ENCODE results near the gene AHCYL1. TPM values are rescaled to one million over a fixed set of nuclear protein-coding genes. Genes with fewer than 3 reads are reported as not detected.
A peak's percentile ranks its signal among the peaks of the same experiment; 100 is the strongest.

Gene AHCYL1
- total RNA-seq, 2 donors from 2014 or later = 78.9 to 96.0 TPM

GRCh38 chr1:110070671-110071242 lies 86.2 kb downstream of the AHCYL1 start, which contains the start of gene ALX3:
Gene ALX3, minus strand, starts transcription at chr1:110070672. Its CDS starts 60 bp downstream, at chr1:110070612.
- H3K27me3 Mint-ChIP-seq (ENCODE audit: insufficient read depth) = peaks cover 93% of the 10 kb centered on the region
- H3K27me3 ChIP-seq (ENCODE audit: control insufficient read depth, insufficient read depth, low read length, poor library complexity, severe bottlenecking) = peaks cover 98% of the 10 kb centered on the region
- H3K9me3 ChIP-seq (ENCODE audit: control insufficient read depth, low read length) = no peaks in the 10 kb centered on the region
- H3K9me3 Mint-ChIP-seq = no peaks in the 10 kb centered on the region
- TF ChIP-seq CTCF (conservative IDR thresholded peaks at IDR 0.05) = no peak
- no peak within 1 kb of the TSS for H3K27ac ChIP-seq (ENCODE audit: low read depth, low read length)
- 9 to 14% methylated on average over 2 to 27 of the region's 27 CpGs for WGBS, 2 experiments (ENCODE audit: insufficient coverage in 1 of 2, insufficient read length in 1 of 2)
- H3K36me3 Mint-ChIP-seq (ENCODE audit: low read depth) = no peaks in the 10 kb centered on the region
- H3K4me3 ChIP-seq (ENCODE audit: low read length) = no peak within 1 kb of the TSS
- no peak within 1 kb of the TSS for H3K9ac ChIP-seq (ENCODE audit: extremely low read depth, low read length, poor library complexity, severe bottlenecking)
- peak within 1 kb of the TSS; percentile 47 for H3K4me3 Mint-ChIP-seq
- no peak within 1 kb of the TSS for H3K27ac Mint-ChIP-seq
- peak; percentile 72 for DNase-seq
- H3K36me3 ChIP-seq (ENCODE audit: control insufficient read depth, insufficient read depth, low read length) = no peaks in the 10 kb centered on the region
- H3K4me1 Mint-ChIP-seq = peaks cover 9% of the 10 kb centered on the region
- no peaks in the 10 kb centered on the region for H3K4me1 ChIP-seq (ENCODE audit: control insufficient read depth, insufficient read depth, low read length)

Other genes starting within 250 kb of the AHCYL1 start
- gene GSTM3, start 243.7 kb upstream of the AHCYL1 start, total RNA-seq = 10 to 100 TPM in 1 of 2 donors, 1 to 10 TPM in 1; 5.5 to 10.3 TPM
- gene EPS8L3, start 220.8 kb upstream of the AHCYL1 start, total RNA-seq = not detected
- gene CSF1, start 73.9 kb upstream of the AHCYL1 start, total RNA-seq = 1 to 10 TPM; 1.0 to 2.1 TPM
- 10 to 100 TPM; 64.9 to 66.1 TPM for gene STRIP1, start 49.9 kb downstream of the AHCYL1 start, total RNA-seq
- not detected for gene ALX3, start 85.9 kb downstream of the AHCYL1 start, total RNA-seq
- gene UBL4B, start 127.7 kb downstream of the AHCYL1 start, total RNA-seq = not detected
- gene SLC6A17, start 165.7 kb downstream of the AHCYL1 start, total RNA-seq = under 1 TPM in 1 of 2 donors, not detected in 1; 0.07 TPM
- 10 to 100 TPM in 1 of 2 donors, 1 to 10 TPM in 1; 7.6 to 10.2 TPM for gene KCNC4, start 225.5 kb downstream of the AHCYL1 start, total RNA-seq

Data from endodermal cell (in vitro differentiated cells).